HG02759 (cell line): ENCODE results near the gene F7.

ENCODE experiments used
- ATAC-seq: cut with Tn5 transposase; IDR thresholded peaks from one replicate; pipeline ENCODE4 v1.9.1; 2021; ENCODE audit warnings: mild to moderate bottlenecking, moderate library complexity; ENCODE audit not compliant: unreplicated experiment

The F7 gene

DNA sequence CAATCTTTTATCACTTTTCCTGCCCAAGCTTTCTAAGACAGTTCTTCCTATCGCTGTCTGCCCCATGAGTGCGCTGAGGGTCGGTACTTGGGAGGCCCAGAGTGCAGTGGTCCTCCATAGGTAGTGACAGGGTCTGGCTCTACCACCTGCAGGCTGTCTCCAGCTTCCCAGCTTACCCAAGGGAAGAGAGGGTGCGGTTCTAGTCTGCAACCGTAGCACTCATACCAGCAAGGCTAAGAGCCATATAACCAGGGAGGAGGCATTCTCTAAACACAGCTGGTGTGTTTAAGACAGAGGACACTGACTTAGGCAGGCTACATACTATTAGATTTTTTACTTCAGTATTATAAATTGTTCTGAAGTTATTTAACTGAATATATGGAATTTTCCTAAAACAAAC lies 61.1 kb downstream of the F7 start:
- no peak for ATAC-seq

DNA sequence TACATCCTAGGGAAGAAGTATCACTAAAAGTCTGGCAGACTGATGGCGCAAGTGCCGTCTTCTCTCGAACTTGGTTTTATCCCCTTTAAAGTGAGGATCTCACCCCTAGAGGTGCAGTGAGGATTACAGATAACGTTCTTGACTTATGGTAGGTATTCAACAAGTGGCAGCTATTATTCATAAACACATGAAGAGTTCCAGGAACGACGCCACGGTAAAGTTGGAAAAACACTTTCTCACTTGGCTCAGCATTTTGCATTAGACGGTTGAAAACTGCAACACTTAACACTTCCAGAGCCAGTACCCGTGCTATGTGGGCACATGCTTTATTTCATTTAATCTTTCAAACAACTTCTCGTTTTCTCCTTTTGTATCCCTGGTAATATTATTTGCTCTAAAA lies 61.6 kb downstream of the F7 start:
- no peak for ATAC-seq

DNA sequence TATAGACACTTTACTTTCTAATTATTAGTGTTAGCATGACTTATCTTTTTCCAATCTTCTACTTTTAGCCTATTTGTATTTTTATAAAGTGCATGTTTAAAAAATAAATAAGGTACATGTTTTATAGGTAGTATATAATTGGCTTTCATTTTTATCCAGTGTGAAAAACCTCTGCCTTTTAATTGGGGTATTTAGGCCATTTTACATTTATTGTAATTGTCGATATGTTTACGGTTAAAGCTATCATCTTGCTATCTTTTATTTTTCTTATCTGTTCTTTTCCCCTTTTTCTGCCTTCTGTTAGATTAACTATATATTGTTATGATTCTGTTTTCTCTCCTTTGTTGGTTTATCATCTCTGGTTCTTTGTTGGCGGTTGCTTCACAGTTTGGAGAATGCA lies 62.0 kb downstream of the F7 start:
- ATAC-seq: no peak

DNA sequence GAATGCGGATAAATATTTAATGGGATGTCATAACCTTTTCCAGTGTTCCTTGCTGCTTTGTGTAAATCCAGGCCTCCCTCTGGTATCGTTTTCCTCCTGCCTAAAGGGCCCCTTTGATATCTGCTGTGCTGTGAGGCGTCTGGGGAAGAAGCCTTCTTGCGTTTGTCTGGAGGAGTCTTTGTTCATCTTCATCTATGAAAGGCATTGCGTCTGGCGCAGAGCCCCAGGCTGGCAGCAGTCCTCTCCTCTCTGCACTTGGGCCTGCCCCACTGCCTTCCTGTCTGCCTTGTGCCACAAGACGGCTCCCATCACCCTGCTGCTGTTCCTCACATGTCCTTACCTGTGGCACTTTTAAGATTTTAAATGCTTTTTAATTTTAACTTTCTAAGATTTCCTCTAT lies 62.6 kb downstream of the F7 start:
- no peak for ATAC-seq

DNA sequence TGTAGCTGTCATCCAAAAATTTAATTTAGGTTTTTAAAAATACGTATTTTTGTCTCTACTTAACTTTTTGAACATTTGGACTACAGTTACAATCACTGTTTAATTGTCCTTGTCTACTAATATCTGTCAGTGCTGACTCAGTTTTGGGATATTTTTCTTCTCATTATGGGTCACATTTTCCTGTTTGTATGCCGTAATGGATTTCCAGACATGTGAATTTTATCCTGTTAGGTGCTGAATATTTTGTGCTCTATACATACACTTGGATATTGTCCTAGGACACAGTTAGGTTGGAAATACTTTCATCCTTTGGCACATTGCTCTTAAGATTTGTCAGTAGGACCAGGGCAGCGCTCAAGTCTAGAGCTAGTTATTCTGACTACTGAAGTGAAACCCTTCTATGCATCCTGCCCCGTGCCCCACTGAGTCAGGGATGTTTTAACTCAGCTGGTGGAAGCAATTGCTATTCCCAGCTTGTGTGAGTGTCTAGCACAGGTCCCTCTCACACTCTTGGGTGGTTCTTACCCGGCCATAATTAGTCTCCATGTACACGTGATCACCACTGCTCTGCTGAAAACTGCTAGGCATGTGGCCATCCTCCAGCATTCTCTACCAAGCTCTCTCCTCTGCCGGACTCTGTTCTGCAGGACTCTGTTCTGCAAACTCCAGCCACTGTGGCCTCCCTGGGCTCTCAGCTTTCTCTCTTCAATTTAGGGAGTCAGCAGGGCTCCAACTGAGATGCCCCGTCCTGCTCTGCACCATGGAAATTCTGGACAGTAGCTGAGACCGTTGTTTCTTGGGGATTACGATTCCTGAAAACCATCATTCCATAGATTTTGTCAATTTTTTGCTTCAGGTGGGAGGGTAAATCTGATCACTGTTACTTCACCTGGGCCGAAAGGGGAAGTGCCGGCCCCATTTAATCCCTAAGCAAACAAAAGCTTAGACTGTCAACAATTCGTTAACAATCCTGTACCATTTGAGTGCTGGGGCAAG lies 64.0 kb downstream of the F7 start:
- no peak for ATAC-seq
